Measurements from ENCODE around the gene OVCH1. TPM values are rescaled to one million over a fixed set of nuclear protein-coding genes. Genes with fewer than 3 reads are reported as not detected.

Gene OVCH1
- total RNA-seq, 2 donors from 2014 or later, result 0.13 to 0.73 TPM

GRCh38 chr12:29486972-29487371 is 10.5 kb downstream of the OVCH1 start:
- H3K27me3 ChIP-seq (ENCODE audit: control insufficient read depth, insufficient read depth, low read length, poor library complexity, severe bottlenecking), result no peaks in the 10 kb centered on the region
- no peak for DNase-seq
- H3K4me1 ChIP-seq (ENCODE audit: control insufficient read depth, insufficient read depth, low read length), result no peaks in the 10 kb centered on the region
- H3K9me3 ChIP-seq (ENCODE audit: control insufficient read depth, low read length), result no peaks in the 10 kb centered on the region
- 60 to 91% methylated on average over 1 to 2 of the region's 2 CpGs for WGBS, 2 experiments (ENCODE audit: insufficient coverage in 1 of 2, insufficient read length in 1 of 2)
- no peak overlapping the region for H3K4me3 Mint-ChIP-seq
- H3K27me3 Mint-ChIP-seq (ENCODE audit: insufficient read depth), result no peaks in the 10 kb centered on the region
- H3K36me3 ChIP-seq (ENCODE audit: control insufficient read depth, insufficient read depth, low read length), result no peaks in the 10 kb centered on the region
- H3K9ac ChIP-seq (ENCODE audit: extremely low read depth, low read length, poor library complexity, severe bottlenecking), result no peak overlapping the region
- TF ChIP-seq CTCF (conservative IDR thresholded peaks at IDR 0.05), result no peak
- no peaks in the 10 kb centered on the region for H3K9me3 Mint-ChIP-seq
- H3K27ac ChIP-seq (ENCODE audit: low read depth, low read length), result no peak overlapping the region
- no peak overlapping the region for H3K27ac Mint-ChIP-seq
- H3K4me3 ChIP-seq (ENCODE audit: low read length), result no peak overlapping the region
- H3K36me3 Mint-ChIP-seq (ENCODE audit: low read depth), result peaks cover 2% of the 10 kb centered on the region
- H3K4me1 Mint-ChIP-seq, result no peaks in the 10 kb centered on the region

GRCh38 chr12:29463198-29463597 is 34.3 kb downstream of the OVCH1 start:
- 92 to 93% methylated on average over 4 of the region's 4 CpGs for WGBS, 2 experiments (ENCODE audit: insufficient coverage in 1 of 2, insufficient read length in 1 of 2)

GRCh38 chr12:29460082-29460481 is 37.4 kb downstream of the OVCH1 start:
- Histone ChIP-seq H3K36me3 (ENCODE audit: control insufficient read depth, insufficient read depth, low read length) (no peaks in the 10 kb centered on the region), H3K9ac (ENCODE audit: extremely low read depth, low read length, poor library complexity, severe bottlenecking) (no peak overlapping the region), H3K27ac (ENCODE audit: low read depth, low read length) (no peak overlapping the region), H3K27me3 (ENCODE audit: control insufficient read depth, insufficient read depth, low read length, poor library complexity, severe bottlenecking) (no peaks in the 10 kb centered on the region), H3K4me3 (ENCODE audit: low read length) (no peak overlapping the region), H3K4me1 (ENCODE audit: control insufficient read depth, insufficient read depth, low read length) (no peaks in the 10 kb centered on the region), H3K9me3 (ENCODE audit: control insufficient read depth, low read length) (no peaks in the 10 kb centered on the region)
- peaks cover 6% of the 10 kb centered on the region for H3K9me3 Mint-ChIP-seq
- no peak overlapping the region for H3K27ac Mint-ChIP-seq
- no peak for DNase-seq
- H3K36me3 Mint-ChIP-seq (ENCODE audit: low read depth), result no peaks in the 10 kb centered on the region
- H3K4me1 Mint-ChIP-seq, result no peaks in the 10 kb centered on the region
- H3K27me3 Mint-ChIP-seq (ENCODE audit: insufficient read depth), result no peaks in the 10 kb centered on the region
- TF ChIP-seq CTCF (conservative IDR thresholded peaks at IDR 0.05), result no peak
- no peak overlapping the region for H3K4me3 Mint-ChIP-seq
- WGBS, 2 experiments (ENCODE audit: insufficient coverage in 1 of 2, insufficient read length in 1 of 2), result 94 to 100% methylated on average over 1 to 2 of the region's 2 CpGs

More at GRCh38 chr12:29463198-29463597, 34.3 kb downstream of the OVCH1 start:
- Histone ChIP-seq H3K27me3 (ENCODE audit: control insufficient read depth, insufficient read depth, low read length, poor library complexity, severe bottlenecking) (no peaks in the 10 kb centered on the region), H3K9me3 (ENCODE audit: control insufficient read depth, low read length) (no peaks in the 10 kb centered on the region), H3K27ac (ENCODE audit: low read depth, low read length) (no peak overlapping the region), H3K4me3 (ENCODE audit: low read length) (no peak overlapping the region), H3K4me1 (ENCODE audit: control insufficient read depth, insufficient read depth, low read length) (no peaks in the 10 kb centered on the region), H3K36me3 (ENCODE audit: control insufficient read depth, insufficient read depth, low read length) (no peaks in the 10 kb centered on the region), H3K9ac (ENCODE audit: extremely low read depth, low read length, poor library complexity, severe bottlenecking) (no peak overlapping the region)
- no peak for TF ChIP-seq CTCF (conservative IDR thresholded peaks at IDR 0.05)
- no peak overlapping the region for H3K27ac Mint-ChIP-seq
- no peak for DNase-seq
- no peaks in the 10 kb centered on the region for H3K36me3 Mint-ChIP-seq (ENCODE audit: low read depth)
- no peaks in the 10 kb centered on the region for H3K4me1 Mint-ChIP-seq
- H3K4me3 Mint-ChIP-seq, result no peak overlapping the region
- peaks cover under 1% of the 10 kb centered on the region for H3K9me3 Mint-ChIP-seq
- H3K27me3 Mint-ChIP-seq (ENCODE audit: insufficient read depth), result no peaks in the 10 kb centered on the region

All from endodermal cell (in vitro differentiated cells).